K562 (cell line): Measurements from ENCODE around the gene KRTAP5-5. TPM values are rescaled to one million over a fixed set of nuclear protein-coding genes. Genes with fewer than 3 reads are reported as not detected.

Experiments
- ATAC-seq: fragments of 200-7000 bp; cut with Tn5 transposase; 3 replicates; pipeline ENCODE4 v1.9.1; 2020; ENCODE audit warnings: moderate library complexity
- BruUV-seq: library from RNA; stranded (reverse); fragments of 400-500 nt; replicated peaks from 2 replicates; lab custom pipeline; 2021; lab: Mats Ljungman, UMichigan
- CTCF ChIA-PET: fragments of 300-600 bp; formaldehyde crosslinking; extraction: SDS; loops from one replicate; lab custom pipeline; 2021; ENCODE audit warnings: low intra/inter-chr PET ratio; lab: Yijun Ruan, JAX
- POLR2A ChIA-PET: fragments of 300-600, 350-650 bp; sonication (Branson Sonifier 250); formaldehyde crosslinking; extraction: SDS; loops from one replicate; lab custom pipeline; 2021; ENCODE audit warnings: antibody characterized with exemption, inconsistent platforms; lab: Yijun Ruan, JAX
- DNase-seq, 4 experiments: peaks; one replicate each; pipeline versions ENCODE4 v3.0.0 to v3.0.0-alpha.2; 2011 to 2018; ENCODE audit warnings: low spot score in 3 of 4, mixed read lengths in 3 of 4; ENCODE audit errors: extremely low read depth in 1 of 4
- FAIRE-seq: peaks from 2 replicates; lab custom pipeline; 2011; peaks lifted over from hg19 to GRCh38; lab: Jason Lieb, UNC
- H2AFZ ChIP-seq: 2 replicates; pipeline ENCODE4 v1.6.0; 2011; ENCODE audit warnings: low read depth, low read length, control low read depth, inconsistent platforms
- H3K27ac ChIP-seq: fragments of 200-600 bp; 3 replicates; pipeline ENCODE4 v1.8.0; 2011; ENCODE audit warnings: low read depth, mild to moderate bottlenecking, control low read depth, inconsistent platforms, low read length, moderate library complexity, mixed read lengths; ENCODE audit errors: extremely low read depth
- H3K27me3 ChIP-seq, 2 experiments: fragments of 300-600 bp in 1 of 2; 2 replicates in 1 of 2; 3 replicates in 1 of 2; pipeline versions ENCODE4 v1.6.0 to v1.8.0; 2011; ENCODE audit warnings: inconsistent platforms in 2 of 2, low read length in 2 of 2, mild to moderate bottlenecking in 1 of 2, mixed read lengths in 1 of 2, moderate library complexity in 1 of 2; ENCODE audit not compliant: control insufficient read depth in 2 of 2, insufficient read depth in 2 of 2
- H3K36me3 ChIP-seq: fragments of 300-600 bp; 3 replicates; pipeline ENCODE4 v1.8.0; 2011; ENCODE audit warnings: mild to moderate bottlenecking, low read length, inconsistent platforms; ENCODE audit not compliant: control insufficient read depth, insufficient read depth
- H3K4me1 ChIP-seq, 2 experiments: fragments of 200-600 bp in 1 of 2; replicated peaks in 1 of 2; 2 replicates in 1 of 2; 3 replicates in 1 of 2; pipeline versions ENCODE4 v1.5.1 to v1.8.0; 2011; ENCODE audit warnings: inconsistent platforms in 2 of 2, low read length in 2 of 2, mild to moderate bottlenecking in 1 of 2, mixed read lengths in 1 of 2, moderate library complexity in 1 of 2; ENCODE audit not compliant: control insufficient read depth in 2 of 2, insufficient read depth in 2 of 2
- H3K4me2 ChIP-seq: 2 replicates; pipeline ENCODE4 v1.6.1; 2011; ENCODE audit warnings: low read length, control low read depth, inconsistent platforms, mixed read lengths; ENCODE audit not compliant: insufficient read depth
- H3K4me3 ChIP-seq: fragments of 200-600 bp; sonication (generic), shearing (Covaris generic); 2 replicates; pipeline ENCODE4 v1.5.1; 2016; ENCODE audit warnings: control low read depth, inconsistent platforms
- H3K79me2 ChIP-seq: fragments of 200-600 bp; 3 replicates; pipeline ENCODE4 v1.8.0; 2011; ENCODE audit warnings: low read length, inconsistent platforms; ENCODE audit not compliant: control insufficient read depth, insufficient read depth
- H3K9ac ChIP-seq, 2 experiments: 2 replicates each; pipeline versions ENCODE4 v1.6.0 to v1.6.1; 2011; ENCODE audit warnings: low read depth in 2 of 2, low read length in 2 of 2, control low read depth in 1 of 2, inconsistent platforms in 1 of 2, mild to moderate bottlenecking in 1 of 2, mixed read lengths in 1 of 2; ENCODE audit not compliant: insufficient read depth in 1 of 2
- H3K9me1 ChIP-seq: one replicate; pipeline ENCODE4 v1.6.0; 2011; ENCODE audit warnings: inconsistent platforms, mild to moderate bottlenecking, low read length, moderate library complexity; ENCODE audit not compliant: control insufficient read depth, insufficient read depth
- H3K9me3 ChIP-seq: replicated peaks from 2 replicates; pipeline ENCODE4 v1.5.1; 2011; ENCODE audit warnings: low read depth, low read length, inconsistent platforms; ENCODE audit not compliant: control insufficient read depth, insufficient read depth
- H4K20me1 ChIP-seq: replicated peaks from 2 replicates; pipeline ENCODE4 v1.6.1; 2011; ENCODE audit warnings: low read length, inconsistent platforms, mixed read lengths; ENCODE audit not compliant: control insufficient read depth, insufficient read depth
- EZH2 ChIP-seq: IDR thresholded peaks from 2 replicates; pipeline ENCODE4 v1.6.1; 2012; ENCODE audit warnings: low read depth, mild to moderate bottlenecking, inconsistent platforms, low read length, borderline replicate concordance
- SRSF3 ChIP-seq: fragments of 200-400 bp; formaldehyde crosslinking; IDR thresholded peaks from 2 replicates; pipeline ENCODE4 v1.6.1; 2016; ENCODE audit warnings: mild to moderate bottlenecking, low read length, moderate library complexity; ENCODE audit not compliant: insufficient read depth
- TEAD1 ChIP-seq, 2 experiments: fragments of 450-650 bp in 1 of 2; sonication (generic) in 1 of 2; formaldehyde crosslinking; IDR thresholded peaks; 2 replicates each; pipeline versions ENCODE4 v1.4.0 to v1.8.0; 2020 to 2022; ENCODE audit warnings: mild to moderate bottlenecking in 2 of 2, missing genetic modification reagents in 1 of 2
- ZNF165 ChIP-seq: fragments of 250-450 bp; sonication (Bioruptor Pico); IDR thresholded peaks from 2 replicates; pipeline ENCODE4 v1.4.0; 2020; ENCODE audit warnings: borderline replicate concordance
- WGBS: fragments of 100-300 bp; shearing (Covaris generic); methylation state at CpG from one replicate; pipeline ENCODE4 v1.1.6; 2016; ENCODE audit warnings: low coverage, mixed read lengths; ENCODE audit not compliant: insufficient coverage; ENCODE audit errors: missing lambda C conversion rate; 5-methylcytosine and 5-hydroxymethylcytosine counted together
- in situ Hi-C: fragments of 300-500 bp; cut with MboI; formaldehyde crosslinking; loops from 4 replicates; pipeline ENCODE4 v1.15.0; 2018; ENCODE audit warnings: inconsistent platforms, mixed read lengths
- intact Hi-C: fragments of 100-400 bp; cut with micrococcal nuclease; formaldehyde crosslinking; loops from 2 replicates; pipeline ENCODE4 v1.14.2; 2022
- polyA plus RNA-seq, 8 experiments: library from polyadenylated mRNA; depleted of rRNA in 4 of 8; stranded (reverse) in 5 of 8; unstranded in 3 of 8; fragments of >200 nt; fragmentation: Nextera tagmentation in 2 of 8; fragmentation: Illumina TruSeq in 1 of 8; extraction: Ambion mirVana in 2 of 8; extraction: Trizol in 1 of 8; gene quantifications; 2 replicates each; pipeline versions ENCODE4 v1.2.1 to v1.2.3, GENCODE V29; 2011 to 2014; ENCODE audit warnings: inconsistent platforms in 1 of 8, missing spikeins in 1 of 8
- total RNA-seq, 7 experiments: library from RNA; depleted of rRNA in 6 of 7; stranded (reverse); fragments of >200 nt in 6 of 7; fragmentation: Illumina TruSeq in 2 of 7; extraction: Trizol in 2 of 7; gene quantifications; 2 replicates each; pipeline versions ENCODE4 v1.2.1 to v1.2.3, GENCODE V29; 2011 to 2021; ENCODE audit warnings: low replicate concordance in 1 of 7
- TF ChIP-seq, protein P1 (sequence below): sonication (generic); formaldehyde crosslinking; IDR thresholded peaks from 2 replicates; pipeline ENCODE4 v1.9.0; 2022; ENCODE audit warnings: mild to moderate bottlenecking, missing genetic modification reagents
- TF ChIP-seq, protein P2 (sequence below): fragments of 450-650 bp; formaldehyde crosslinking; IDR thresholded peaks from 2 replicates; pipeline ENCODE4 v1.4.0; 2020; ENCODE audit warnings: mild to moderate bottlenecking, moderate library complexity
- TF ChIP-seq, protein P3 (sequence below), 2 experiments: fragments of 250-450 bp in 1 of 2; fragments of 450-650 bp in 1 of 2; sonication (Bioruptor Pico) in 1 of 2; IDR thresholded peaks; 2 replicates each; pipeline versions ENCODE4 v1.6.1 to v1.8.0; 2016 to 2021; ENCODE audit warnings: mild to moderate bottlenecking in 2 of 2, moderate library complexity in 2 of 2, missing compliant biosample characterization in 1 of 2, missing genetic modification characterization in 1 of 2

KRTAP5-5 gene
- total and polyA plus RNA-seq, 9 of the 15 experiments (the other 6 are each of a cell fraction or from before 2014, with no cell fraction given) = not detected

DNA sequence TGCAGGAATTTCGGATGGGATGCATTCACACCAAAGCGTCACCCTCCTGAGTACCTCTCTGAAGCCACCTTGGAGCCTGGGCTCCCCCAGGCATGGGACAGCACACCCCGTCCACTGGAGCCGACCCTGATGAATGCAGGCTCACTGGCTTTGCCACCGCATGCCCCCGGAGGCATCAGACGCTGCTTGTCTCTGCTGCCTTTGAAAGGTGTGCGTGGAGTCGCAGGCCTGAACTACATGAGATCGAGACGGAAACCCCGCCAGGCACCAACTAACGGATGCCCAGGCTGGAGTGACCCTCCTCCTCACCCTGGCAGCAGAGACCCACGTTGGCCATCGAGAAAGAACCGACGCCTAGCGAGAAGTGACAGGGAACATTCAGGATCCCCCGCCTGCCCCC lies 22.5 kb downstream of the KRTAP5-5 start:
- Histone ChIP-seq H3K36me3 (no peaks in the 10 kb centered on the region), H3K79me2 (no peaks in the 10 kb centered on the region), H3K9ac (no peak overlapping the region), H3K4me1 (peaks cover 0 to 15% of the 10 kb centered on the region in 2 experiments; a peak in 2 of 5 replicates), H4K20me1 (peaks cover 17% of the 10 kb centered on the region), H3K4me2 (no peak overlapping the region), H3K27ac (no peak overlapping the region), H3K9me3 (no peaks in the 10 kb centered on the region), H2AFZ (no peak overlapping the region), H3K4me3 (no peak overlapping the region), H3K27me3 (peaks cover 38 to 88% of the 10 kb centered on the region in 2 experiments), H3K9me1 (no peaks in the 10 kb centered on the region)
- BruUV-seq = no TSS peak
- in situ Hi-C loops = no loop called here
- CTCF ChIA-PET = interaction anchor here (0.6 to 2.0 kb wide), 6 partner anchors 23 to 351 kb away, joined by 3 to 15 read pairs (median 8); no protein-coding TSS in a partner anchor
- no peak for FAIRE-seq
- TF ChIP-seq TEAD1 (CRISPR knock-in tag; IDR thresholded peaks at IDR 0.05) (no peak), EZH2 (no peak), ZNF165 (CRISPR knock-in tag) (no peak), SRSF3 (no peak)
- TF ChIP-seq, protein P1, sequence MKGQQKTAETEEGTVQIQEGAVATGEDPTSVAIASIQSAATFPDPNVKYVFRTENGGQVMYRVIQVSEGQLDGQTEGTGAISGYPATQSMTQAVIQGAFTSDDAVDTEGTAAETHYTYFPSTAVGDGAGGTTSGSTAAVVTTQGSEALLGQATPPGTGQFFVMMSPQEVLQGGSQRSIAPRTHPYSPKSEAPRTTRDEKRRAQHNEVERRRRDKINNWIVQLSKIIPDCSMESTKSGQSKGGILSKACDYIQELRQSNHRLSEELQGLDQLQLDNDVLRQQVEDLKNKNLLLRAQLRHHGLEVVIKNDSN = no peak
- TF ChIP-seq, protein P2, sequence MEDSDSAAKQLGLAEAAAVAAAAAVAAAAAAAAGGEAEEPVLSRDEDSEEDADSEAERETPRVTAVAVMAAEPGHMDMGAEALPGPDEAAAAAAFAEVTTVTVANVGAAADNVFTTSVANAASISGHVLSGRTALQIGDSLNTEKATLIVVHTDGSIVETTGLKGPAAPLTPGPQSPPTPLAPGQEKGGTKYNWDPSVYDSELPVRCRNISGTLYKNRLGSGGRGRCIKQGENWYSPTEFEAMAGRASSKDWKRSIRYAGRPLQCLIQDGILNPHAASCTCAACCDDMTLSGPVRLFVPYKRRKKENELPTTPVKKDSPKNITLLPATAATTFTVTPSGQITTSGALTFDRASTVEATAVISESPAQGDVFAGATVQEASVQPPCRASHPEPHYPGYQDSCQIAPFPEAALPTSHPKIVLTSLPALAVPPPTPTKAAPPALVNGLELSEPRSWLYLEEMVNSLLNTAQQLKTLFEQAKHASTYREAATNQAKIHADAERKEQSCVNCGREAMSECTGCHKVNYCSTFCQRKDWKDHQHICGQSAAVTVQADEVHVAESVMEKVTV (CRISPR knock-in tag) = no peak
- TF ChIP-seq, protein P3, sequence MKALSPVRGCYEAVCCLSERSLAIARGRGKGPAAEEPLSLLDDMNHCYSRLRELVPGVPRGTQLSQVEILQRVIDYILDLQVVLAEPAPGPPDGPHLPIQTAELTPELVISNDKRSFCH (CRISPR knock-in tag; IDR thresholded peaks at IDR 0.05) = no peak
- TF ChIP-seq, protein P3 (tag; IDR thresholded peaks at IDR 0.05) = no peak
- no peak for ATAC-seq
- DNase-seq = no peak
- intact Hi-C loops = loop anchor here (1.0 to 5.0 kb wide), 3 partner anchors 40 to 230 kb away; no protein-coding TSS in a partner anchor
- POLR2A ChIA-PET = interaction anchor here (0.6 to 1.3 kb wide), 3 partner anchors 34 to 182 kb away, joined by 3 to 5 read pairs (median 3); partner anchors contain the start of gene SYT8
- 4% methylated on average over 19 of the region's 19 CpGs for WGBS
